Measurements from ENCODE around the gene PITPNM1.
"Not testable (repeated sequence)": the region's sequence is repeated elsewhere in the genome, so short reads cannot be mapped to it uniquely, and the experiment has no call there.

Gene PITPNM1

GRCh38 chr11:67523556-67524479, 18.7 kb upstream of the PITPNM1 start:
- no peak for DNase-seq (ENCODE audit: low read depth in 1 of 2, low spot score in 1 of 2)

- DNase-seq (ENCODE audit: low read depth in 1 of 2, low spot score in 1 of 2) = no peak
Measured at GRCh38 chr11:67522844-67523555, 17.8 kb upstream of the PITPNM1 start, which contains the start of gene CABP2. Gene CABP2 (minus strand): TSS chr11:67523446. CDS start chr11:67523326, 120 bp downstream.

- DNase-seq (ENCODE audit: low read depth in 1 of 2, low spot score in 1 of 2) = no peak
Measured at GRCh38 chr11:67522338-67522737, 17.2 kb upstream of the PITPNM1 start.

DNA sequence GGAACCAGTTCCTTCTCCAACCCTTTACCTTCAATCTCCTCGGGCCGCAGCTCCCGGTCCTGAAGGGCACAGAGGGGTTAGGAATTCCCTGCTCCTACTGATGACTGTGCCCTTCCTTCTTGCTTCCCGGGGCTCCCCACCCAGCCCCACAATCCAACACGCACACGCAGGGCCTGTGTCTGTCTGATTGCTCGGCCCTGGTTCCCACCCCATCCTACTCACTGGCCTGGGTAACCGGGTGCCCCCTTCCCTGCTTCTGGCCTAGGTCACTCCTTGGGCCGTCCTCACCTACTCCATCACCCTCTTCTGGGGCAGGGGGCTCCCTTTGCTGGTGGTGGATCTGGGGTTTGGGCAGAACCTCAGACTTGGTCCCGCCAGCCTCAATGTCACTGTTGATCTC, 16.8 kb upstream of the PITPNM1 start:
- no peak for DNase-seq (ENCODE audit: low read depth in 1 of 2, low spot score in 1 of 2)

- DNase-seq (ENCODE audit: low read depth in 1 of 2, low spot score in 1 of 2) = no peak
Measured at GRCh38 chr11:67520856-67521824, 16.0 kb upstream of the PITPNM1 start.

DNA sequence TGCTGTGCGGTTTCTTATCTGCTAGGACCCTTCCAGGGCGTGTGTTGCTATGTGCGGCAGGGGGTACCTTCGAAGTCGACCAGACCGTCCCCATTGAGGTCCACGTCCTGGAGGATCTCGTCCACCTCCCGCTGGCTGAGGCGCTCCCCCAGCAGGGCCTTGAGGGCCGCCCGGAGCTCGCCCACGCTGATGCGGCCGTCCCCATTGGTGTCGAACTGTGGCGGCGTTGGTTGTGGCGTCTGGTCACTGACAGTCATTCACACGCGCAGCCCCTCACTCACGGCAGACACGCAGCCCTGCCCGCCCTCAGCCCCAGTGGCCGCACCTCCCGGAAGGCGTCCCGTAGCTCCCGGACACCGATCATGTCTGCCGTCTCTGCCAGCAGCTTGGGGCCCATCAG, 14.6 kb upstream of the PITPNM1 start:
- no peak for DNase-seq (ENCODE audit: low read depth in 1 of 2, low spot score in 1 of 2)

DNA sequence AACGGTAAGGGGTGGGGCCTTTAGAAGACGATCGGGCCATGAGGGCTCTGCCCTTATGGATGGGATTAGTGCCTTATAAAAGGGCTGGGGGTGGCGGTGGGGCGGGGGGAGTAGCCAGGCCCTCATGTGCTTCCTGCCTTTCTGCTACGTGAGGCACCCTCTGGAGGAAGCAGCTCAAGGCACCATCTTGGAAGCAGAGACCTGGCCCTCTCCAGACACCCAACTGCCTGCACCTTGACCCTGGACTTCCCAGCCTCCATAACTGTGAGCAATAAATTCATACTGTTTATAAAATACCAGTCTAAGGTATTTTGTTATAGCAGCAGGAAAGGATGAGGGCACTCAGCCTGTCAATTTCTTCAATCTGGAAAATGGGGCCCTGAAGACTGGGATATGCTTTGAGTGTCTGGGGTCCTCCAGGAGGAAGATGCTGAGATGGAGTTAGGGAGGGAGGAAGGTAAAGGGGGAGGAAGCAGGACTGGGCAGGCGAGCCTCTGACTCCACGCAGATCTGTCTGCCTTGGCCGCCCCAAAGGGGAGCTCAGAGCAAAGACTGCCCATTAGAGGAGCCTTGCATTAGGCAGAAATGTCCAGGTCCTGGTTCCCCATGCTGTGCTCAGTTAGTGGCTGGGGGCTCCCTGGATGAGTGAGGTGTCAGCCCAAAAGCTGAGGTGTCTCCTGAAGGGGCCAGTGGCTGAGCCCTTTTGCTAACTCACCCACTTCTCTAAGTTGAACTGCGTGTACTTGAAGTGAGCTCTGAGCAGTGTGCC, 12.8 kb upstream of the PITPNM1 start:
- no peak for DNase-seq (ENCODE audit: low read depth in 1 of 2, low spot score in 1 of 2)

DNA sequence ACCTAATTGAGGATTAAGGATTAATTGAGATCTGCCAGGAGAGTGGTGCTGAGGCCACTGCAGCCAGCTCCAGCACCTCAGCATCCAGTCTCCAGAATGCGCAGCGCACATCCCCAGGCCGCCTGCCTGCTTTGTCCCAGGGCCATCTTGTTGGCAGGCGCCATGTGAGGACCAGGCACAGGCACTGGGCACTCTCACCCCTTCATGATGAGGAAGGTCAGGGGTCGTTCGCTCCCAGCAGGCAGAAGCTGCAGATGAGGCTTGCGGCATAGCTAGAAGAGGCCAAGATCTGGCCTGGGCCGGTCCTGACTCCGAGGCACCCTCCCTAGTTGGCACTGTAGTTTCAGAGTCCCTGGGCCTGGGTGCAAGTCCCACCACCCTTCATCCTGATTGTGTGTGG, 11.6 kb upstream of the PITPNM1 start:
- DNase-seq (ENCODE audit: low read depth in 1 of 2, low spot score in 1 of 2) = no peak

- no peak for DNase-seq (ENCODE audit: low read depth in 1 of 2, low spot score in 1 of 2)
Measured at GRCh38 chr11:67514116-67514515, 9.0 kb upstream of the PITPNM1 start.

GRCh38 chr11:67511558-67511957, 6.4 kb upstream of the PITPNM1 start:
- DNase-seq (ENCODE audit: low read depth in 1 of 2, low spot score in 1 of 2) = not testable (repeated sequence)

GRCh38 chr11:67510023-67510345, 4.8 kb upstream of the PITPNM1 start:
- DNase-seq (ENCODE audit: low read depth in 1 of 2, low spot score in 1 of 2) = no peak

GRCh38 chr11:67508486-67509121, 3.4 kb upstream of the PITPNM1 start:
- DNase-seq (ENCODE audit: low read depth in 1 of 2, low spot score in 1 of 2) = peak; percentile 98 to 100

DNA sequence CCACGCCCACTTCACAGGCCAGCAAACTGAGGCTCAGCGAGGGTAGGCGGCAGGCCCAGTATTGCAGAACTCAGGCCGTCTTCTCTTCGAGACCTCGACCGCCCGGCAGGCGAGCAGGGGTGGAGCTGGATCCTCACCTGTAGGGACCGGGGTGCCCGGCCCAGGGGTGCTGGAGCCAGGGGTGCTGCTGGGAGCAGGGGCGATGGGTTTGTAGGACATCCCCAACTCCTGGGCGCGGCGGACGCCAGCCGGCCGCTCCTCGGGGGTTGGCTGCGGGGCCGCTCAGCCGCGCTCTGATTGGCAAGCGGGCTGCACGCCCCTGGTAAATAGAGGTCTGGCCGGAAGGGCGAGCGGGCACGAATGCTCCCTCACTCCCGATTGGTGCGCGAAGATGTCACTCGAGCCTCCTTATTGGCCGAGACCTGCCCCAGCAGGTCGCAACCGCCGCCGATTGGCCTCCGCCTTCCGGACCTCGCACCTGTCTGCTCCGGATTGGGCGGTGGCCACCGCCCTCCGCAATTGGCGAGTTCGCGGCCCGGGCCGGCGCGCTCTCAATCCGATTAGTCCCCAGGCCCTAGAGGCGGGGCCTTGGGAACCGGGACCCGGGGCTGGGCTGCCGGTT, 2.8 kb upstream of the PITPNM1 start, which contains the start of gene CDK2AP2:
Gene CDK2AP2 (minus strand): TSS at position 299 of the 622 bp plus-strand sequence. CDS start 80 bp downstream, at position 219.
- DNase-seq (ENCODE audit: low read depth in 1 of 2, low spot score in 1 of 2) = peak; percentile 87 to 96

DNA sequence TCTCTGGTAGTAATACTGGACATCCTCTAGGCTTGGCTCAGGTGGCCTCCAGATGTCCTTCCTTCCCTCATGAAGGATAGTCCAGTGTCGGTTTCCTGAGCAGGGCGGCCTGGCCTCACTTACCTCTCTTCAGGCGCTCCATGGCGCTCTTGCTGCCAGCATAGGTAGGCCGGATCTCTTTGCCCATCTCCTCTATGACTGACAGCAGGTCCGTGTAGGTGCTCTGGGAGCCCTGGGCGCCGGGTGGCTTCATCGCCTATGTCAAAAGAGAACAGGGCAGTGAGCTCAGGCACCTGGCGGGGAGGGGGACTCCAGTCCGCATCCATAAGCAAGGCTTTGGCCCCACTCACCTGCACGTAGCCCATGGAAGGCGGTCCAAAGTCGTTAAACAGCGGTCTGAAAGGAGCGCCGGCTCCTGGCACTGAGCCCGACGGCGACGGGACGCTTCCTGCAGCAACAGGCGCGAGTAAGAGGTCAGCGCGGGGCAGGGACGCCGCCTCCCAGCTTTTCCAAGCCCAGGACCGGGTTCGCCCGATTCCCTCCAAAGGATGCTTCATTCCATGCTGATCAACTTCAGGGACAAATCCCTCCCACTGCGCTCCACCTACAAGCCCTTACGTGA, 2.2 kb upstream of the PITPNM1 start:
- no peak for DNase-seq (ENCODE audit: low read depth in 1 of 2, low spot score in 1 of 2)

DNA sequence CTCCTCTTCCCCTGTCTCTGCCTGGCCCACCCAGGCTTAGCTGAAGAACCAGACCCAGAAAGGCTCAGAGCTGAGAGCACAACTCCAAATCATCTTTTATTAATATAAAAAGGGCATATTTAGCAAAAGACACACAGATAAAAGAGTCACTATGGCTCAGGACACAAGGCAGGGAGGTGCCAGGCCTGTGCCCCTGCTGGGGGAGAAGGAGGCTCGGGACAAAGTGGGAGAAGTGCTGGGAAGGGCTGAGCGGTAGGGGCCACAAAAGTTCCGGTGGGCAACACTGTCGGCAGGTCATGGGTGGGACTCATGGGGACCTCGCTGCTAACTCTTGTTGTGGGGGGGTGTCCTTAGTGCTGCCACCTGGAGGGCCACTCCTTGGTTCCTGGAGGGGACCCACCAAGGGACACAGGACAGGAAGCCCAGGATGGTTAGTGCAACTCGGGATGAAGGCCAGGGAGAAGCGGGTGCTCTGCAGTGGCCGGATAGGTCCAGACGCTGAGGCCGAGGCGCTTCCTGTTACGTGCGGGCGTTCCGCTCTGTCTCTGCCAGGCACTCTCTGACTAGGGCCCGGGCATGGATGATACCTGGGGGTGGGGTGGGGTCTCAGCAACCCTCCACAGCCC, 1.4 kb upstream of the PITPNM1 start:
- DNase-seq (ENCODE audit: low read depth in 1 of 2, low spot score in 1 of 2) = no peak

- DNase-seq (ENCODE audit: low read depth in 1 of 2, low spot score in 1 of 2) = peak; percentile 80 to 86
Measured at GRCh38 chr11:67505605-67506396, 638 bp upstream of the PITPNM1 start.
